Islet of Langerhans (tissue), 1 donor: ENCODE measurements around the gene NUP98.

Experiments used
- FAIRE-seq: peaks from one replicate; lab custom pipeline; 2011; peaks lifted over from hg19 to GRCh38; lab: Jason Lieb, UNC

The NUP98 gene

DNA sequence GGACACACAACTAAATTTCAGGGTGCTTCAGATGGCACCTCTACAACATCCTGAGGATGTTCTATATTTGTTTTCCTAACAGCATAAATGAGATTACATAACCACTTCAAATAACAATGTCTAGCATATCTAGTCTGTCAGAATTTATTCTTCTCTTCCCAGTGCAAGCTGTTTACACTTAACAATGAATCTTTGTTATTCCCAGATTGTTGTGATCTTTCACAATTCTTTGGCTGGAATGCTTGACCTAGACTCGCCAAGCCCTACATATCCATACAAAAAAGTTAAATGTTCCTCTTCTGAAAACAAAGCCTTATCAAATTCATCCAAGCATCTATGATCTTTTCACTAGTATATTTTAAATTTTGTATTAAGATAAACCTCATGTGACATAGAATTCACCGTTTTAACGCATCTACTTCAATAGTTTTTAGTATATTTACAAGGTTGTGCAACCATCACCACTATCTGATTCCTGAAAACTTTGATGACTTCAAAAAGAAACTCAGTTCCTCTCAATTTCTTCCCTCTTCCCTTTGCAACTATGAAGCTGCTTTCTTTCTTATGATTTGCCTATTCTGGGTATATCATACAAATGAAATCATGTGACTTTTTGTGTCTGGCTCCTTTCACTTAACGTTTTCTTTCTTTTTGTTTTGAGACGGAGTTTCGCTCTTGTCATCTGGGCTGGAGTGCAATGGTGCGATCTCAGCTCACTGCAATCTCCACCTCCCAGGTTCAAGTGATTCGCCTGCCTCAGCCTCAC is 64.5 kb downstream of the NUP98 start:
- no peak for FAIRE-seq

DNA sequence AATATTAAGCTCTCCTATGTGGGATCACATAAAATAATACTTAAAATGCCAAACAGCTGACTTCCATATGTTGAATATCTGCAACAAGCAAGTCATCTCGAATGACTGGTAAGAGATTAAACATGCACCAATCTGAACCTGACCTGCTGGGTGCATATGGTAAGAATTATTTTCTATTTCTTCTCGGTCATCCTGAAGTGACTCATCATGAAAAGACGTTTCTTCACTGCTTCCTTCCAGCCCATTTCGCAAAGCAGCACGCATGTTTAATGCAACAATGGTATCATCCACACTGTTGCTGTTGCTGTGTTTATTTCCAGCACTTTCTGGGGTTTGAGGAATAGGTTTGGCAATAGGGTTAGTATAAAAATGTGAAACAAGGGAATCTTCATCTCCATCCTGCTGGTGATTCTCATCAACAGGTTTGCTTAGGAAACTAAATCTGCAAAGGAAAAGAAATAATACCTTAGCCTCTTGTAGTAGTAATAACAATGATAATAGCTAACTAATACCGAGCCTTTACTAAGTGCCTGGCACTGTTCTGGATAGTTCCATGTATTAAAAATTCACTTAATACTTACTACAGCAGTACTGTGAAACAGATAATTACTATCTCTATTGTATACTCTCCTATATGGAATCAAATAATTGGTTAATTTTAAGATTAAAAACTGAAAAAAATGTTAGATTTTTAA is 74.2 kb downstream of the NUP98 start:
- no peak for FAIRE-seq

DNA sequence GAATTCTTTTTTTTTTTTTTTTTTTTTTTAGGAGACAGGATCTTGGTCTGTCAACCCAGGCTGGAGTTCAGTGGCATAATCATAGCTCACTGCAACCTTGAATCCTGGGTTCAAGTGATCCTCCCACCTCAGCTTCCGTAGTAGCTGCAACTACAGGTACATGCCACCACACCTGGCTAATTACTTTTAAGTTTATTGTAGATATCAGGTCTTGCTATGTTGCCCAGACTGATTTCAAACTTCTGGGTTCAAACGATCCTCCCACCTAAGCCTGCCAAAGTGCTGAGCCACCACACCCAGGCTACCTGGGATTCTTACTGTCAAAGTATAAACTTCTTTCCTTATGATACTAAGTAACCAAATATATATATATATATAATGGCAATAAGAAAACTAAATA is 75.3 kb downstream of the NUP98 start:
- no peak for FAIRE-seq

DNA sequence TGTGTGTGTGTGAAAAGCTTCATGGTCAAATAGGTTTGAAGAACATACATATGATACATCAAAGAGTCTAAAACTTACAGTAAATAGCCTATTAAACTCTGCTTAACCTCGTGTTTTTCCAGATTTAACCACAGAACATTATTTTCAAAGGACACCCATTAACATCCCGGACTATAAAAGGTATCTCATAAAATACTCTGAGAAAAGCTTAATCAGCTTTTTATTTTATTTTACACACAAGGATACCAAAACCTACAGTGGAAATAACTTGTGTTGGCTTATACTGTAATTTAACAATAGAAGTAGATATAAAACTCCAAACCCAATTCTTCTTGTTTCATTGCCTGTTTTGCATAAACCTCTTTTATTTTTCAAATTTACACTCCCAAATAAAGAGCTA is 76.4 kb downstream of the NUP98 start:
- FAIRE-seq: no peak

DNA sequence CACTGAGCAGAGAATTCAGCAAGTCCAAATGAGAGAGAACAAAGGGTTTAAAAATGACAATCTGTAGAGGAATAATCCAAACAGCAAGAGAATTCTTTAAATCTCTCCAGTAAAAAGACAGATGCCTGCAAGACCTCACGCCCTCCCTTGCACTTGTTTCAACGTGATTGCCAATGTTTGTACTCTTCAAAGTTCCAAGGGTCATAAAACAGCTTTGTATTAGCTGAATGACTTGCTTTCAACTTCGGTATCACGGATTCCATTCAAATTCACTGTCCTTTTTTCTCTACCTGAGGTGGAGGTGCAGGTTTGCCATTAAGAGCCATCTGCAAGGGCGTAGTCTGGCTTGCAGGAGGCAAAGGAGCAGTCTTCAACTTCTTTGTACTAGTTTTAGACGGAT is 85.1 kb downstream of the NUP98 start:
- no peak for FAIRE-seq

DNA sequence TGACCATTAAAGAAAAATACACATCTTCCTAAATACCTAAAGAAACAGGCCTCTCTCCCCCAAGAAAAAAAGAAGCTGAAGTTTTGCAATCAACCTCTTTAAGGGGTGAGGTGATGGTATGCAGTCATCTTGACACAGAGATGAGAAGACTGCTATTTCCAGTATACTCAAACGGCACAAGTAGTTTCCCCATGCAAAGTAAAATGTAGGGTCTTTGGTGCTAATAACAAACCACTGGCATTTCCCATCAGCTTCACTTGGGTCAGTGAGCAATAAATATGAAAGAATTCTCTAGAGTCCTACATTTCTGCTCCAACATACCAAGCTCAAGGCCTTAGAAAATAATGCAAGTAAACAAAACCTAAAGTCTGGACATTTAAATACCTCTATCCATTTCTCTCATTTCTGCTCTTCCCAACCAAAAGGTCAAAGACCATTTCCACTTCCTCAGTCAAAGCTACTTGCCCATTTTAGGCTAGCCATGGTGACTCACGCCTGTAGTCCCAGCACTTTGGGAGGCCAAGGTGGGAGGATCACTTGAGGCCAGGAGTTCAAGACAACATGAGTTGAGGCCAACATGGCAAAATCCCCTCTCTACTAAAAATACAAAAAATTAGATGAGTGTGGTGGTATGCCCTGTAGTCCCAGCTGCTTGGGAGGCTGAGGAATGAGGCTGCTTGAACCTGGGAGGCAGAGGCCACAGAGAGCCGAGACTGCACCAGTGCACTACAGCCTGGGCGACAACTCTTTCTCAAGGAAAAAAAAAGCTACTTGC is 86.7 kb downstream of the NUP98 start:
- FAIRE-seq: no peak

DNA sequence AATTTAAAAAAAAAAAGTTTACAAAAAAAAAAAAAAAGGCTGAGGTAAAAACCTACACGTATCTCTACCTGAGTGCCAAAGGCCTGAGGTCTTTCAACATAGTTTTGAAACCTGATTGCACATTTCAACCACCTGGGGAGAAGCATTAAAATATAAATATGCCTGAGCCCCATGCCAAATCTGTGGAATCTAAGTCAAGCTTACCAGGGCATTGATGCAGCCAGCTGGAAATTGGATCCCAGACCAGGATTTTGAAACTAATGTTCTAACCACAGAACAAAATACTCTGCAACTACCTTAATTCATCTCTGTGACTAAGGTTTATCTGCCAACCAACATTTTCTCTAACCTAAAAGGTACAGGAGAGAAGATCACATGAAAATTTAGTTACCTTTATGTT is 87.4 kb downstream of the NUP98 start:
- no peak for FAIRE-seq

DNA sequence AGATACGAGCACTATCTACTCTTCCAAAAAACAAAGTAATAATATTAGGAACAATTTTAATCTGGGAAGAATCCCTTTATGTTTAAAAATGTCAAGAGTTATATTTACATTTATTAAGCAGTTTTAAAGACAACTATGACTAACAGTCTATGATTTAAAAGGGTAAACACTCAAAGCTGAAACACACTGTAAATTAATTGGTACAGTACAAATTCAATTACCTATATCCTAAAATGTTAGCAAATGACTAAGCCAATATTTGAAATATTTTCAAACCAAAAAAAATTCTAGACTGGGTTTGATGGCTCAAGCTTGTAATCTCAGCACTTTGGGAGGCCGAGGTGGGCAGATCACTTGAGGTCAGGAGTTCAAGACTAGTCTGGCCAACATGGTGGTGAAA is 90.2 kb downstream of the NUP98 start:
- FAIRE-seq: no peak

DNA sequence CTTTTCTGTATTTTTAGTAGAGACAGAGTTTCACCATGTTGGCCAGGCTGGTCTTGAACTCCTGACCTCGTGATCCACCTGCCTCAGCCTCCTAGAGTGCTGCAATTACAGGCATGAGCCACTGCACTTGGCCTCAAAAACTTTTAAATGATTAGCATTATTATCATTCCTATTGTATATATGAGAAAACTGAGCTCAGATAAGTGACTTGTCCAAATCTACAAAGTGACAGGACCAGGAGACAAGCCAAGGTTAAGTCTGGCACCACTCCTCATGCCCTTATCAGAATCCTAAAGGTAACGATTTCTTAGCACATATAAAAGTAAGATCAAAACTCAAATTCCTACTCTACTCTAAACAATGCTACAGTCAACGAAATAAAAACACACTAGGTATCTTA is 94.0 kb downstream of the NUP98 start:
- no peak for FAIRE-seq

DNA sequence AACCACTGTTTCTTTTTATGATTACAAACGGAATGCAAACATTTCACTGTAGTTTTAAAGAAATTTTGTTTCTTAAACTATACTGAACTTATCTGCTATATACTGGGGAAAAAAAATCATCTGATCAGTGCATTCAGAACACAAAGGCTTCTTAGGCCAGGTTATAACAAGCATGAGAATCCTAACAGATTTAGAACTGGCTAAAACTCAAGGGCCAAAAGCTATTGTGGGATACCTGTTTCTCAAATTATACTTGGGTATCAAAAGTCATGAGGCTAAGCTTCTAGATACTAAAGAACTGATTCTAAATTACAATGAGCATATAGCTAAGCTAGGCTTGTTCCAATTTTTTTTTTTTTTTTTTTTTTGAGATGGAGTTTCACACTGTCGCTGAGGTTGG is 96.4 kb downstream of the NUP98 start:
- no peak for FAIRE-seq

DNA sequence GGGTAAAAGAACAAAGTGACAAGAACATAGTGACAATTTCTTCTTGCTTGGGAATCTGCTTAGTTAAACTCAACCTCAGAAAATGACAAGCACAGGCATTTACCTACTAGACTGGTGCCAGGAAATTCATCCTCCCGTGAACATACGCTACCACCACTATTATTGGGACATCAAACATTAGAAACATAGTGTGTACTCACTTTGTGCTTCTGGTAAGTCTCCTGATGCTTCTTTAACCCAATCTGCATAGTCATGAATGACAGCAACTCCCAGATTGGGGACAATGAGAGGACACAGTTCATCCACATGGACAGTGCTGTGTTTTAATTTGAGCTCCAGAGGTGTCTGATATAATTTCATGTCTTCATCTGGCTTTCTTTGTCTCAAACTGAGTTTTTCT is 96.9 kb downstream of the NUP98 start:
- FAIRE-seq: no peak

DNA sequence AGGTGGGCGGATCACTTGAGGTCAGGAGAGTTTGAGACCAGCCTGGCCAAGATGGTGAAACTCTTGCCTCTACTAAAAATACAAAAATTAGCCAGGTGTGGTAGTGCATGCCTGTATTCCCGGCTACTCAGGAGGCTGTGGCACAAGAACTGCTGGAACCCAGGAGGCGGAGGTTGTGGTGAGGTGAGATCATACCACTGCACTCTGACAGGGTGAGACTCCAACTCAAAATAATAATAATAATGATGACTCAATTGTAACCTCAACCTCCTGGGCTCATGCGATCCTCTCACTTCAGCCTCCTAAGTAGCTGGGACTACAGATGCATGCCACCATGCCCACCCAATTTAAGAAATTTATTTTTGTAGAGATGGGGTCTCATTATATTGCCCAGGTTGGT is 110.6 kb downstream of the NUP98 start:
- no peak for FAIRE-seq

DNA sequence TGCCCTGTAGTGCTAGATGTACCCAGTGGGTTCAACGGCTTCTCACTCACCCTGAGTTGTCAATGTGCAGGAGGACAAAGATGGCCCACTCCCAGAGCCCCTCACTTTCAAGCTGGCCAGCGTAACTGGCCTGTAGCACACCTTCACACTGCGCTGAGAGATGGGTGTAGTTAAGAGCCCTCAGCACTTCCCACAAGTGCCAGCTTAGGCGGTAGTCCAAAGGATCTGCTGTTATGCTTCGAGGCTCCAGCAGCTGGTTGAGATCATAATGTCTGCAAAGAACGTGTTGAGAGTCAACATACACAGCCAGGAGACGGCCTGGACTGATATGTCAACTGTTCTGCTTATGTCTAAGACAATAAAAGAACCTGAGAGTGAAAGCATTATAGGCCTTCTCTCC is 111.4 kb downstream of the NUP98 start:
- no peak for FAIRE-seq

DNA sequence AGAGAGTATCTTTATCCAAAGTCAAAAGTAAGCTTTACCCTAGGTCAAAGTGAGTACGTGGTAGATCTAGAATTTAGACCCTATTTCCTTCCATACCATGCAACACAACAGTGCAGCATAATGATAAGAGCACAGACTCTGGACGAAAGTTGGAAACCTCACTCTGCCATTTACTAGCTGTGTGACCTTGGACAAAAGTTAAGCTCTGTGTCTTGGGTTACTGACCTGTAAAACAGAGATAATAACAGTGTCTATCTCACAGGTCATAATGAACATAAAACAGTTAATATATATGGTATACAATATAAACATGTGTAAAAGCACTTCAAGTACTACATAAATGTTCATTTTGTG is 112.6 kb downstream of the NUP98 start:
- FAIRE-seq: no peak

DNA sequence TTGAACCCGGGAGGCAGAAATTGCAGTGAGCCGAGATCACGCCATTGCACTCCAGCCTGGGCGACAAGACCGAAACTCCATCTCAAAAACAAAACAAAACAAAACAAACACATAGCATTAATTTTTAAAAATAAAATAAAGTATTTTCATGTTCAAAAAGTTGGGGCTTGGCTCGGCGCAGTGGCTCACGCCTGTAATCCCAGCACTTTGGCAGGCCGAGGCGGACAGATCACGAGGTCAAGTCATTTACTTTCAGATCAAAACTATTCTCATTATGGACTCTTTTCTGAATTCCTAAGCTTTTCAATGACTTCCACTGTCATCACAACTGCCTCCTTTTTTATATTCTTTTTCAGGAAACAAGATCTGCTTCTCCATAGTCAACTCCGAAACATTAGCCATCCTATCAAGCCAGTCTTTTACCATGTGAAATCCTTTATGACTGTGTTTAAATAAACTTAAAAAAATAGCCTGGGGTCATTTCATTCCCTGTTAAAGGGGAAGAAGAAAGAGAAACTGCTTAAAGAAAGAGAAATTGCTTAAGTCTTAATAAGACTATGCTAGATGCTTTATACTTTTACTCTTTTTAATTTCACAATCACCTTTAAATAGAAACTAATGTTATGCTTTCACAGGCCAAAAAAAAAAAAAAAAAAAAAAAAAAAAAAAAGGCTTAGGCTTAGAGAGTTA is 113.1 kb downstream of the NUP98 start:
- FAIRE-seq: no peak

DNA sequence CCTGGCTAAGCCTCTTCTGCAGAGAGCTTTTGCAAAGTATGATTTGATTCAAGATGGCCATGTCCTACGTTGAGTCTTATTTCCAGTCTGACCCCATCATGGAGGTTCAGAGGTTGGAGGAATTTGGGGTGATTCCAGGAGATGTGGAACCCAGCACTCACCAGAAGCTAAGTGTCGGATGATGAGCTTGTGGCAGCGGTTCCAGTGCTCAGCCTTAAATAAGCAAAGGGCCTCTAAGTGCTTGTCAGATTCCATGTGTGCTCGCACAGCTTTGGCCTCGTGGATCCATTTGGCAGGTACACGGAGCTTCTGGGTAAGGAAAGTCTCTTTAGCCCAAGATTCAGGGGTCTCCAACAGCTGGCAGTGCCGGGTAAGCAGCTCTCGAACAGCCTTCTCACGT is 114.3 kb downstream of the NUP98 start:
- FAIRE-seq: no peak

DNA sequence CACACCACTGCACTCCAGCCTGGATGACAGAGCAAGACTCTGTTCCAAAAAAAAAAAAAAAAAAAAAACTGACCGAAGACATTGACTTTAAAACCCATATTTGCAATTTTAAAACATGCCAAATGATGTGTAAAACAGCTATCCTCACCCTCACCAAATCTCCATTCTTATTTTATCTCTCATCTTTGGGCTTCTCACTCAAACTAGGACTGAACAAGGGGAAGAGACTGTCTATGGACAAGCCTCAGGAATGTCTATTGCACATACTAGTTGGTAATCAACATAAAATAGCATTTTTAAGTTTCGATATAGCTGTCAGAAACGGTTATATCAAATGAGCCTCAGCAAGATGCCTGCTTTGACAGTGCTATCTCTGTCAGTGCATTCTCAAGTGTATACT is 118.3 kb downstream of the NUP98 start:
- FAIRE-seq: no peak

DNA sequence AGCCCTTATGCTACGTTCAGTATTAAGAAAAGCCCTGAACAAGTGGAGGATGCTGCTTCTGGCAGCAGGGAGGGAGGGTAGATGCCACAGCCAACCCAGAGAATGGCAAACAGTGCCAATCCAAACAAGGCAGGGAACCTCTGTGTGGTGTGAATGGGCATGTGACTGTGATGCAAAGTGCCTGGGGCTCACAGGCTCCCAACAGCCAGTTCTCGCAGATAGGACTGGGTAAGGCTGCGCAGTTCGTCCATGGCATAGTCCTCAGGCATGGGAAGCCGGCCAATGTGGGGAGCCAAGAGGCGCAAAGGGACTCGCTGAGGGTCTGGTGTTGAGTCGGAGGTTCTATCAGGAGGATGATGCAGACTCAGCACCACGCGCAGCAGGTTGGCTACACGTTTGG is 121.4 kb downstream of the NUP98 start:
- no peak for FAIRE-seq

DNA sequence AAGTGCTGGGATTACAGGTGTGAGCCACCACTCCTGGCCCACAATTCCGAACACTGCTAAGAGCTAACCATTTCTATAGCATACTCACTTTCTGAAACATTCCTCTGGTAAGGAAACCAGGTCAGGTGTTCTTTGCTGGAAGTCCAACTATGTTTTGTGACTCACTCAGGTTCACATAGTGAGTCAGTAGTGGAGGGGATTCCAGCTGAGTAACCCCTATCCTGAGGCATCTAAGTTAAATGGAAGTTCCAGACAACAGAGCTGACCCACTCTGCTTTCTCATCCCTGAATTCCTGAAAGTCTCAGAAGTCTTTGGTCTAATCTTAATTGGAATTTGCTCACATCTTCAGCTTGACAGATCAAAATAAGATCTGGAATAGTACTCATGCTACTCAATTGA is 123.2 kb downstream of the NUP98 start:
- FAIRE-seq: no peak

DNA sequence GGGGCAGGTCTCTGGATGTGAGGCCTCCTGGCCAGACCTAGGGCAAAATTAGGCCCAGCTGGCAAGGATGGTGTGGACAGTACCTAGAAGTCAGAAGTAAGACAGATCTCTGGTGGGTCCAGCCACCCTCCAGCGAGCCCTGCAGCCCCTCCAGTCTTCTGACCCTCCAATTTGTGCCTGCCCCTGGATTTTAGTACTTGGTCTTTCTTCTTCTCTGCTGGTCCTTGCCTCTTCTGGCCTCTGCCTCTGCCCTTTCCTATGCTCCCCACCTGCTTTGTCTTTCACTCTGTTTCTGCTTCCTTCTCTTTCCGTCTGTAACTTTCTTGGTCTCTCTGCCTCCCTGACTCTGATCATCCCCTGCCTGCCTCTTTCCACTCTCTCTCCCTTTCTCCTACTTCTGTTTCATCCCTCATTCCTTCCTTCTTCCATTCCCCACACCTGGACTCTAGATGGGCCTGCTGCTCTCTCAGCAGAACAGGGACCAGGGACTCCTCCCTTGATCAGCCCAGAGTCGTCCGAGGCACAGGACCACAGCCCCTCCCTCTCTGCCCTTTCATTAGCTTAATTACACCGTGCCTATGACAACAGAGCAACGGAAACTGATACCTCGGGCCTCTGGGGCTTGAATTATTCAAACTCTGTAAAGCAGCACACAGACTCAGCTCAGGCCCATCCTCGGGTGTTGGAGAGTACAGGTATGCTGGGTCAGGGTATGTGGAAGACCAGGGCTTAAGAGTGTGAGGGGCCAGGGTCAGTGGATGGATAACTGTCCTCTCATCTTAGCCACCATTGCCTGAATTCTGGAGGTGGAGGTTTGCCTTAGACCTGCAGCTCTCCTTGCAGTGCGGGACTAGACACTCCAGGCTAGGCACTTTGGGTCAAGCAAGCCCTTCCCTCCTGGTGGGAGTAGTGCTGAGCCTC is 125.8 kb downstream of the NUP98 start, which contains the start of gene CHRNA10:
Gene CHRNA10, minus strand, starts transcription at position 51 of the 921 bp plus-strand sequence. CDS start 72 bp downstream, outside the sequence.
- no peak for FAIRE-seq

DNA sequence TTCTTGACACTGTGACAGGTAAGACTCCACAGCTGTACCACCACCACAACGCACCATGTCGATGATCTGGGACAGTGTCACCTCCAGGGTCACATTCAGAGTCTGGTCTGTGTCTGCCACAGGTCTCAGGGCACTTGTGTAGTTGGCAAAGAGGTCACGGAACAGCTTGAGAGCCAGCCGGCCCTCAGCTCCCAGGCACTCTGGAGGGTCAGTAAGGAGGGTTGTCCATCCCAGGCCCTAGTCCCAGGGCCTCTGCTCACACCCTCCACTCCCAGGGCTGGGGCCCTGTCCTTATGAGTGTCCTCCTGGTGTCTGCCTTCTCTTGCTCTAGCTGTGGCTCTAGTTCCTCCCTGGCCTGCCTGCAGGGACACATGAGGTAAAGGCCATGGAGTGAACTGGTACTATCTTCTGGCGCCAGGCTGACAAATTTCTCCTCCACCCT is 127.6 kb downstream of the NUP98 start:
- no peak for FAIRE-seq

DNA sequence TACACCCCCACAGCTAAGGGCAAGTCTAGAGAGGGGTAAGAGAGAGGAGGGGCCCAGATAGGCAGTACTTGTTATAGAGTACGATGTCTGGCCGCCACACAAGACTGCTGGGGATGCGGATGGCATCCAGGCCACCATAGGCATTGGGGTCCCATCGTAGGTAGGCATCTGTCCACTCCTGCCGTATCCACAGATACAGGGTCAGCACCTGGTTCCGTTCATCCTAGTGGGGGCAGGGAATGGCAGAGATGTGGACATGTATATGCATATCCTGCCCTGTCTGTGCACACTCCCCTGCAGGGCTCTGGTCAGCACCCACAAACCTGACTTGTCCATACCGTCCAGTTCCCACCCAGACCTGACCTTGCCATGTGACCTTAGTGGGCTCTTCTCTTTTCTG is 128.2 kb downstream of the NUP98 start:
- no peak for FAIRE-seq
